PC-3 (cell line): Measurements from ENCODE around the gene CADPS2. TPM values are rescaled to one million over a fixed set of nuclear protein-coding genes. Genes with fewer than 3 reads are reported as not detected.

Experiments
- ATAC-seq: fragments of 200-7000 bp; cut with Tn5 transposase; 2 replicates; pipeline ENCODE4 v1.9.1; 2020; ENCODE audit warnings: mild to moderate bottlenecking, moderate library complexity
- BruUV-seq: library from RNA; stranded (reverse); fragments of 400-500 nt; replicated peaks from 2 replicates; lab custom pipeline; 2021; lab: Mats Ljungman, UMichigan
- CTCF ChIA-PET: fragments of 300-600 bp; sonication (Branson Sonifier 250); formaldehyde crosslinking; loops from one replicate; lab custom pipeline; 2022; ENCODE audit warnings: antibody characterized with exemption; lab: Charles Lee
- POLR2A ChIA-PET: fragments of 300-600 bp; sonication (Branson Sonifier 250); formaldehyde crosslinking; loops from one replicate; lab custom pipeline; 2022; ENCODE audit warnings: antibody characterized with exemption; ENCODE audit not compliant: unreplicated experiment; lab: Charles Lee
- DNase-seq: peaks from one replicate; pipeline ENCODE4 v3.0.0-alpha.2; 2015
- H2AFZ ChIP-seq: fragments of 300-600 bp; sonication (generic); 2 replicates; pipeline ENCODE4 v1.6.0; 2016; ENCODE audit warnings: antibody characterized with exemption, low read length
- H3F3A ChIP-seq: fragments of 300-600 bp; sonication (generic); one replicate; pipeline ENCODE4 v1.6.0; 2017; ENCODE audit warnings: antibody characterized with exemption, low read length, control low read depth, mild to moderate bottlenecking; ENCODE audit not compliant: unreplicated experiment
- H3K27ac ChIP-seq: fragments of 300-600 bp; sonication (generic); 2 replicates; pipeline ENCODE4 v1.5.1; 2016; ENCODE audit warnings: mild to moderate bottlenecking, low read length
- H3K27me3 ChIP-seq: fragments of 300-600 bp; sonication (generic); 2 replicates; pipeline ENCODE4 v1.6.1; 2016; ENCODE audit warnings: low read length, mixed read lengths
- H3K36me3 ChIP-seq: fragments of 300-600 bp; sonication (generic); 2 replicates; pipeline ENCODE4 v1.6.1; 2016; ENCODE audit warnings: low read depth, mixed run types, low read length, mixed read lengths
- H3K4me1 ChIP-seq: fragments of 300-600 bp; sonication (generic); 2 replicates; pipeline ENCODE4 v1.5.1; 2016; ENCODE audit warnings: low read length; ENCODE audit not compliant: insufficient read depth
- H3K4me2 ChIP-seq: fragments of 300-600 bp; sonication (generic); 2 replicates; pipeline ENCODE4 v1.6.0; 2016; ENCODE audit warnings: low read length
- H3K4me3 ChIP-seq: fragments of 300-600 bp; sonication (generic); 2 replicates; pipeline ENCODE4 v1.5.1; 2016; ENCODE audit warnings: mild to moderate bottlenecking, low read length, mixed read lengths
- H3K79me2 ChIP-seq: fragments of 300-600 bp; sonication (generic); 2 replicates; pipeline ENCODE4 v1.6.1; 2017; ENCODE audit warnings: low read length, mixed read lengths
- H3K9ac ChIP-seq: fragments of 300-600 bp; sonication (generic); 2 replicates; pipeline ENCODE4 v1.6.0; 2016; ENCODE audit warnings: mild to moderate bottlenecking, low read length
- H3K9me2 ChIP-seq: fragments of 300-600 bp; sonication (generic); replicated peaks from 2 replicates; pipeline ENCODE4 v1.6.1; 2016; ENCODE audit warnings: mixed run types, low read length, mixed read lengths
- H3K9me3 ChIP-seq: fragments of 300-600 bp; sonication (generic); 2 replicates; pipeline ENCODE4 v1.6.1; 2016; ENCODE audit warnings: low read length, mixed read lengths
- H4K20me1 ChIP-seq: fragments of 300-600 bp; sonication (generic); 2 replicates; pipeline ENCODE4 v1.6.1; 2016; ENCODE audit warnings: low read length, mixed read lengths
- EZH2 ChIP-seq: fragments of 300-600 bp; sonication (generic); IDR thresholded peaks from one replicate; pipeline ENCODE4 v1.6.1; 2017; ENCODE audit warnings: antibody characterized with exemption, mild to moderate bottlenecking, low read length; ENCODE audit not compliant: unreplicated experiment
- EZH2phosphoT487 ChIP-seq: fragments of 300-600 bp; sonication (generic); IDR thresholded peaks from 2 replicates; pipeline ENCODE4 v1.6.1; 2018; ENCODE audit warnings: mild to moderate bottlenecking, antibody characterized with exemption, low read length, borderline replicate concordance
- intact Hi-C: fragments of 100-400 bp; cut with micrococcal nuclease; formaldehyde crosslinking; loops from 2 replicates; pipeline ENCODE4 v1.9.0; 2023
- total RNA-seq: library from RNA; depleted of rRNA; stranded (reverse); fragments of >200 nt; gene quantifications from 2 replicates; pipeline ENCODE4 v1.2.3, GENCODE V29; 2014
- TF ChIP-seq, protein P1 (sequence below): fragments of 300-600 bp; sonication (generic); conservative IDR thresholded peaks from 2 replicates; pipeline ENCODE4 v1.5.1; 2017; ENCODE audit warnings: antibody characterized with exemption, low read depth, mild to moderate bottlenecking, low read length

The CADPS2 gene
- total RNA-seq, 1 experiment from 2014 or later, result 9.4 TPM

- Histone ChIP-seq H3K27me3 (no peaks in the 10 kb centered on the region), H3F3A (no peaks in the 10 kb centered on the region), H4K20me1 (no peaks in the 10 kb centered on the region), H3K9me2 (no peaks in the 10 kb centered on the region), H3K4me3 (no peak overlapping the region), H3K9ac (no peak overlapping the region), H3K4me2 (no peak overlapping the region), H3K79me2 (no peaks in the 10 kb centered on the region), H2AFZ (no peak overlapping the region), H3K27ac (no peak overlapping the region), H3K9me3 (no peaks in the 10 kb centered on the region), H3K36me3 (no peaks in the 10 kb centered on the region), H3K4me1 (peaks cover 8% of the 10 kb centered on the region; the same call in 1 of the 2 replicates)
- ChIA-PET CTCF (no interaction called here), POLR2A (no interaction called here)
- TF ChIP-seq, protein P1, sequence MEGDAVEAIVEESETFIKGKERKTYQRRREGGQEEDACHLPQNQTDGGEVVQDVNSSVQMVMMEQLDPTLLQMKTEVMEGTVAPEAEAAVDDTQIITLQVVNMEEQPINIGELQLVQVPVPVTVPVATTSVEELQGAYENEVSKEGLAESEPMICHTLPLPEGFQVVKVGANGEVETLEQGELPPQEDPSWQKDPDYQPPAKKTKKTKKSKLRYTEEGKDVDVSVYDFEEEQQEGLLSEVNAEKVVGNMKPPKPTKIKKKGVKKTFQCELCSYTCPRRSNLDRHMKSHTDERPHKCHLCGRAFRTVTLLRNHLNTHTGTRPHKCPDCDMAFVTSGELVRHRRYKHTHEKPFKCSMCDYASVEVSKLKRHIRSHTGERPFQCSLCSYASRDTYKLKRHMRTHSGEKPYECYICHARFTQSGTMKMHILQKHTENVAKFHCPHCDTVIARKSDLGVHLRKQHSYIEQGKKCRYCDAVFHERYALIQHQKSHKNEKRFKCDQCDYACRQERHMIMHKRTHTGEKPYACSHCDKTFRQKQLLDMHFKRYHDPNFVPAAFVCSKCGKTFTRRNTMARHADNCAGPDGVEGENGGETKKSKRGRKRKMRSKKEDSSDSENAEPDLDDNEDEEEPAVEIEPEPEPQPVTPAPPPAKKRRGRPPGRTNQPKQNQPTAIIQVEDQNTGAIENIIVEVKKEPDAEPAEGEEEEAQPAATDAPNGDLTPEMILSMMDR, result no peak
- TF ChIP-seq EZH2 (no peak), EZH2phosphoT487 (no peak)
- intact Hi-C loops, result loop anchor here (10.0 kb wide), 1 partner anchor 212 kb away; the partner anchor contains the start of gene CADPS2
- ATAC-seq, result no peak
- BruUV-seq, result no TSS peak
- no peak for DNase-seq
Observed at GRCh38 chr7:122672536-122672935, 213.7 kb downstream of the CADPS2 start.

DNA sequence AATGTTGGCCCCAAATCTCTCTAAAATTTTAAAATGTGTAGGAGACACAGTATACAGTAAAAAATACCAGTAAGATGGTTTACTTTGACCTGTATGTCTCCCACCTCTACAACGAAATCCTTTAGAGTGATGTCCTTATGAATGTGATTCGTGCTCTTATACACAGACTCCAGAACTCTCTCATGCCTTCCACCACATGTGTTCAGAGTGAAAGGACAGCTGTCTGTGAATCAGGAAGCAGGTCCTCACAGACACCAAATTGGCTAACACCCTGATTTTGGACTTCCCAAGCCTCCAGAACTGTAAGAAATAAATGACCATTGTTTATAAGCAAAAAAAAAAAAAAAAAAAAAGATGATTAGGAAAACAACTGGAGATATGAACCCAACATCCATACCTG, 222.5 kb downstream of the CADPS2 start:
- Histone ChIP-seq H4K20me1 (no peaks in the 10 kb centered on the region), H3K9me3 (no peaks in the 10 kb centered on the region), H3K9ac (no peak overlapping the region), H3F3A (no peaks in the 10 kb centered on the region), H3K4me3 (no peak overlapping the region), H3K27ac (no peak overlapping the region), H3K4me2 (no peak overlapping the region), H3K36me3 (no peaks in the 10 kb centered on the region), H3K4me1 (no peaks in the 10 kb centered on the region), H3K79me2 (no peaks in the 10 kb centered on the region), H3K27me3 (no peaks in the 10 kb centered on the region), H3K9me2 (no peaks in the 10 kb centered on the region), H2AFZ (no peak overlapping the region)
- no TSS peak for BruUV-seq
- ChIA-PET CTCF (no interaction called here), POLR2A (no interaction called here)
- DNase-seq (no peak), ATAC-seq (no peak)
- intact Hi-C loops, result no loop called here
- TF ChIP-seq, protein P1, result no peak
- TF ChIP-seq EZH2phosphoT487 (no peak), EZH2 (no peak)

GRCh38 chr7:122658856-122659255, 227.4 kb downstream of the CADPS2 start:
- H3F3A ChIP-seq, result no peaks in the 10 kb centered on the region
- no peaks in the 10 kb centered on the region for H3K9me2 ChIP-seq
- no peaks in the 10 kb centered on the region for H3K27me3 ChIP-seq
- no peak overlapping the region for H2AFZ ChIP-seq
- H3K4me1 ChIP-seq, result no peaks in the 10 kb centered on the region
- no peak for TF ChIP-seq EZH2
- TF ChIP-seq, protein P1, result no peak
- TF ChIP-seq EZH2phosphoT487, result no peak
- CTCF ChIA-PET, result no interaction called here
- H4K20me1 ChIP-seq, result no peaks in the 10 kb centered on the region
- no peaks in the 10 kb centered on the region for H3K9me3 ChIP-seq
- intact Hi-C loops, result no loop called here
- BruUV-seq, result no TSS peak
- ATAC-seq (no peak), DNase-seq (no peak)
- no peak overlapping the region for H3K27ac ChIP-seq
- H3K4me3 ChIP-seq, result no peak overlapping the region
- no peaks in the 10 kb centered on the region for H3K36me3 ChIP-seq
- H3K79me2 ChIP-seq, result no peaks in the 10 kb centered on the region
- H3K4me2 ChIP-seq, result no peak overlapping the region
- H3K9ac ChIP-seq, result no peak overlapping the region
- POLR2A ChIA-PET, result no interaction called here
